ENCODE results near the gene TRIM41.
A peak's percentile ranks its signal among the peaks of the same experiment; 100 is the strongest.
"Not testable (repeated sequence)": the region's sequence is repeated elsewhere in the genome, so short reads cannot be mapped to it uniquely, and the experiment has no call there.

TRIM41 gene

GRCh38 chr5:181193656-181194055, 29.4 kb upstream of the TRIM41 start:
- no peak for DNase-seq

- DNase-seq: no peak
Measured at GRCh38 chr5:181194489-181195248, 28.4 kb upstream of the TRIM41 start.

- DNase-seq: no peak
Measured at GRCh38 chr5:181195249-181195761, 27.8 kb upstream of the TRIM41 start.

- DNase-seq: no peak
Measured at GRCh38 chr5:181197326-181197951, 25.6 kb upstream of the TRIM41 start.

GRCh38 chr5:181198106-181198685, 24.9 kb upstream of the TRIM41 start:
- DNase-seq: no peak

GRCh38 chr5:181198905-181199519, 24.1 kb upstream of the TRIM41 start:
- no peak for DNase-seq

GRCh38 chr5:181199881-181200638, 23.0 kb upstream of the TRIM41 start:
- DNase-seq: no peak

GRCh38 chr5:181200816-181201215, 22.3 kb upstream of the TRIM41 start:
- DNase-seq: no peak

GRCh38 chr5:181203093-181203711, 19.9 kb upstream of the TRIM41 start:
- DNase-seq: no peak

- no peak for DNase-seq
Measured at GRCh38 chr5:181203777-181204112, 19.3 kb upstream of the TRIM41 start.

- DNase-seq: no peak
Measured at GRCh38 chr5:181204113-181204825, 18.8 kb upstream of the TRIM41 start.

GRCh38 chr5:181204826-181205760, 18.0 kb upstream of the TRIM41 start, which contains the start of gene TRIM7:
Gene TRIM7 (minus strand): TSS chr5:181205196. CDS start chr5:181205110, 86 bp downstream.
- DNase-seq: no peak

- DNase-seq: no peak
Measured at GRCh38 chr5:181205761-181206649, 17.1 kb upstream of the TRIM41 start.

- peak; percentile 94 for DNase-seq
Measured at GRCh38 chr5:181207214-181207959, 15.7 kb upstream of the TRIM41 start.

GRCh38 chr5:181207960-181208253, 15.2 kb upstream of the TRIM41 start:
- no peak for DNase-seq

- not testable (repeated sequence) for DNase-seq
Measured at GRCh38 chr5:181209006-181209405, 14.1 kb upstream of the TRIM41 start.

- DNase-seq: not testable (repeated sequence)
Measured at GRCh38 chr5:181210148-181210547, 12.9 kb upstream of the TRIM41 start.

- not testable (repeated sequence) for DNase-seq
Measured at GRCh38 chr5:181210698-181211097, 12.4 kb upstream of the TRIM41 start.

- no peak for DNase-seq
Measured at GRCh38 chr5:181211208-181211607, 11.9 kb upstream of the TRIM41 start.

Measured in fibroblast of upper back skin (primary cell).